ENCODE measurements around the gene TAS1R2. TPM values are rescaled to one million over a fixed set of nuclear protein-coding genes. Genes with fewer than 3 reads are reported as not detected.

Gene TAS1R2
- total and polyA plus RNA-seq, 9 of the 15 experiments (the other 6 are each of a cell fraction or from before 2014, with no cell fraction given) = not detected

DNA sequence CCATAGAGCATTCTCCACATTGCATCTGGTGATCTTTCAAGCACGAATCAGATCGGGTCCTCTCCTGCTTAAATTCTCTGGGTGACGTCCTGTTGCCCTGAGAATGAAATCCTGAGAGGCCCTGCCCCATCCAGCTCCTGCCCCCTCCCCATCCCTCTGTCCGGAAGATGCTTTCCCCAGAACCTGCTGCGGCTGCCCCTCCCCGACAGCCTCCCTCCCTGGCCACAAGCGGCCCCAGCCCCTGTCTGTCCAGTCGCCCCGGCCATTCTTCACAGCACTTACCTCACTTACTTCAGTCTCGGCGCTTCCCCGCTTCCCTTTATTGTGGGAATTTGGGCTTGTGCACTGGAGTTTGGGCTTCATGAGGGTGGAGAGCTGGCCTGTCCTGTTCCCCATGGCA lies 40.3 kb downstream of the TAS1R2 start:
- BruUV-seq (replicated peaks) = no TSS peak
- intact Hi-C loops (cut with micrococcal nuclease) (no loop called here), in situ Hi-C loops (cut with MboI) (no loop called here)
- H2AFZ ChIP-seq (ENCODE audit: low read depth, low read length) = no peak overlapping the region
- TF ChIP-seq KLF6 (CRISPR knock-in tag; IDR thresholded peaks at IDR 0.05; ENCODE audit: borderline replicate concordance) (no peak), GATA2 (CRISPR knock-in tag; IDR thresholded peaks at IDR 0.05) (no peak), BACH1 (tag; IDR thresholded peaks at IDR 0.05) (no peak), NR2C2 (CRISPR knock-in tag; IDR thresholded peaks at IDR 0.05) (no peak), NR2C2 (tag; IDR thresholded peaks at IDR 0.05) (no peak), ZNF766 (CRISPR knock-in tag; conservative IDR thresholded peaks at IDR 0.05) (no peak)
- TF ChIP-seq, protein P1, sequence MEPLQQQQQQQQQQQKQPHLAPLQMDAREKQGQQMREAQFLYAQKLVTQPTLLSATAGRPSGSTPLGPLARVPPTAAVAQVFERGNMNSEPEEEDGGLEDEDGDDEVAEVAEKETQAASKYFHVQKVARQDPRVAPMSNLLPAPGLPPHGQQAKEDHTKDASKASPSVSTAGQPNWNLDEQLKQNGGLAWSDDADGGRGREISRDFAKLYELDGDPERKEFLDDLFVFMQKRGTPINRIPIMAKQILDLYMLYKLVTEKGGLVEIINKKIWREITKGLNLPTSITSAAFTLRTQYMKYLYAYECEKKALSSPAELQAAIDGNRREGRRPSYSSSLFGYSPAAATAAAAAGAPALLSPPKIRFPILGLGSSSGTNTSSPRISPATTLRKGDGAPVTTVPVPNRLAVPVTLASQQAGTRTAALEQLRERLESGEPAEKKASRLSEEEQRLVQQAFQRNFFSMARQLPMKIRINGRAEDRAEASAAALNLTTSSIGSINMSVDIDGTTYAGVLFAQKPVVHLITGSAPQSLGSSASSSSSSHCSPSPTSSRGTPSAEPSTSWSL (CRISPR knock-in tag; IDR thresholded peaks at IDR 0.05; ENCODE audit: borderline replicate concordance) = no peak
- WGBS (ENCODE audit: insufficient coverage, low coverage, missing lambda C conversion rate) = 2% methylated on average over 12 of the region's 12 CpGs
- H3K4me3 ChIP-seq = no peak overlapping the region
- no peaks in the 10 kb centered on the region for H3K9me3 ChIP-seq (replicated peaks; ENCODE audit: control insufficient read depth, insufficient read depth, low read depth, low read length)
- DNase-seq (ENCODE audit: extremely low read depth in 1 of 4, low spot score in 3 of 4) (no peak), FAIRE-seq (no peak), ATAC-seq (no peak)
- no peaks in the 10 kb centered on the region for H3K79me2 ChIP-seq (ENCODE audit: control insufficient read depth, insufficient read depth, low read length)
- H3K4me2 ChIP-seq (ENCODE audit: insufficient read depth, low read length) = no peak overlapping the region
- H3K4me1 ChIP-seq (replicated peaks in 1 of 2; ENCODE audit: control insufficient read depth in 2 of 2, insufficient read depth in 2 of 2, low read length in 2 of 2) = peaks cover 0 to 13% of the 10 kb centered on the region in 2 experiments; a peak in 2 of 5 replicates
- no peaks in the 10 kb centered on the region for H3K9me1 ChIP-seq (ENCODE audit: control insufficient read depth, insufficient read depth, low read length)
- ChIA-PET POLR2A (interaction anchor here (0.6 to 0.7 kb wide), 2 partner anchors 100 to 232 kb away, joined by 3 read pairs; no protein-coding TSS in a partner anchor), CTCF (ENCODE audit: low intra/inter-chr PET ratio) (interaction anchor here (0.8 to 5.7 kb wide), 2 partner anchors 213 to 222 kb away, joined by 3 to 73 read pairs; no protein-coding TSS in a partner anchor)
- peaks cover 5 to 56% of the 10 kb centered on the region in 2 experiments for H3K27me3 ChIP-seq (ENCODE audit: control insufficient read depth in 2 of 2, insufficient read depth in 2 of 2, low read length in 2 of 2)
- no peak overlapping the region for H3K27ac ChIP-seq (ENCODE audit: extremely low read depth, low read depth, low read length)
- no peaks in the 10 kb centered on the region for H3K36me3 ChIP-seq (ENCODE audit: control insufficient read depth, insufficient read depth, low read length)
- no peak overlapping the region for H3K9ac ChIP-seq (ENCODE audit: insufficient read depth in 1 of 2, low read depth in 2 of 2, low read length in 2 of 2)
- peaks cover 21% of the 10 kb centered on the region; the same call in 1 of the 2 replicates for H4K20me1 ChIP-seq (replicated peaks; ENCODE audit: control insufficient read depth, insufficient read depth, low read length)
